HG02840 (cell line): ENCODE results near the gene REPS1.

Source experiments
- ATAC-seq: cut with Tn5 transposase; IDR thresholded peaks from one replicate; pipeline ENCODE4 v1.9.1; 2021; ENCODE audit warnings: mild to moderate bottlenecking, moderate library complexity, moderate number of reproducible peaks; ENCODE audit not compliant: unreplicated experiment, low FRiP score

The REPS1 gene

GRCh38 chr6:138972226-138972665 is 15.8 kb downstream of the REPS1 start:
- no peak for ATAC-seq

GRCh38 chr6:138971601-138972000 is 16.5 kb downstream of the REPS1 start:
- ATAC-seq: no peak

GRCh38 chr6:138970856-138971425 is 17.1 kb downstream of the REPS1 start:
- no peak for ATAC-seq

GRCh38 chr6:138970159-138970558 is 17.9 kb downstream of the REPS1 start:
- no peak for ATAC-seq

- ATAC-seq: no peak
Observed at GRCh38 chr6:138966870-138967269, 21.2 kb downstream of the REPS1 start.

GRCh38 chr6:138965971-138966370 is 22.1 kb downstream of the REPS1 start:
- ATAC-seq: no peak

GRCh38 chr6:138965291-138965874 is 22.7 kb downstream of the REPS1 start:
- ATAC-seq: no peak

- no peak for ATAC-seq
Observed at GRCh38 chr6:138964012-138964411, 24.0 kb downstream of the REPS1 start.

GRCh38 chr6:138963531-138963930 is 24.5 kb downstream of the REPS1 start:
- no peak for ATAC-seq

GRCh38 chr6:138963119-138963518 is 24.9 kb downstream of the REPS1 start:
- ATAC-seq: no peak

- no peak for ATAC-seq
Observed at GRCh38 chr6:138959521-138959920, 28.5 kb downstream of the REPS1 start.

- no peak for ATAC-seq
Observed at GRCh38 chr6:138958595-138958994, 29.5 kb downstream of the REPS1 start.

GRCh38 chr6:138957903-138958302 is 30.1 kb downstream of the REPS1 start:
- ATAC-seq: no peak

GRCh38 chr6:138957484-138957883 is 30.6 kb downstream of the REPS1 start:
- no peak for ATAC-seq

GRCh38 chr6:138956244-138956924 is 31.7 kb downstream of the REPS1 start:
- no peak for ATAC-seq

- ATAC-seq: no peak
Observed at GRCh38 chr6:138955262-138955661, 32.8 kb downstream of the REPS1 start.

GRCh38 chr6:138953451-138953850 is 34.6 kb downstream of the REPS1 start:
- no peak for ATAC-seq

- ATAC-seq: no peak
Observed at GRCh38 chr6:138948546-138949179, 39.4 kb downstream of the REPS1 start.

GRCh38 chr6:138948004-138948403 is 40.0 kb downstream of the REPS1 start:
- ATAC-seq: no peak

- ATAC-seq: no peak
Observed at GRCh38 chr6:138945354-138945753, 42.7 kb downstream of the REPS1 start.

- ATAC-seq: no peak
Observed at GRCh38 chr6:138944412-138944811, 43.6 kb downstream of the REPS1 start.
